HG02981 (cell line): Measurements from ENCODE around the gene RPL13.

Experiments
- ATAC-seq: cut with Tn5 transposase; IDR thresholded peaks from one replicate; pipeline ENCODE4 v1.9.1; 2021; ENCODE audit warnings: mild to moderate bottlenecking, moderate library complexity; ENCODE audit not compliant: unreplicated experiment

RPL13 gene

DNA sequence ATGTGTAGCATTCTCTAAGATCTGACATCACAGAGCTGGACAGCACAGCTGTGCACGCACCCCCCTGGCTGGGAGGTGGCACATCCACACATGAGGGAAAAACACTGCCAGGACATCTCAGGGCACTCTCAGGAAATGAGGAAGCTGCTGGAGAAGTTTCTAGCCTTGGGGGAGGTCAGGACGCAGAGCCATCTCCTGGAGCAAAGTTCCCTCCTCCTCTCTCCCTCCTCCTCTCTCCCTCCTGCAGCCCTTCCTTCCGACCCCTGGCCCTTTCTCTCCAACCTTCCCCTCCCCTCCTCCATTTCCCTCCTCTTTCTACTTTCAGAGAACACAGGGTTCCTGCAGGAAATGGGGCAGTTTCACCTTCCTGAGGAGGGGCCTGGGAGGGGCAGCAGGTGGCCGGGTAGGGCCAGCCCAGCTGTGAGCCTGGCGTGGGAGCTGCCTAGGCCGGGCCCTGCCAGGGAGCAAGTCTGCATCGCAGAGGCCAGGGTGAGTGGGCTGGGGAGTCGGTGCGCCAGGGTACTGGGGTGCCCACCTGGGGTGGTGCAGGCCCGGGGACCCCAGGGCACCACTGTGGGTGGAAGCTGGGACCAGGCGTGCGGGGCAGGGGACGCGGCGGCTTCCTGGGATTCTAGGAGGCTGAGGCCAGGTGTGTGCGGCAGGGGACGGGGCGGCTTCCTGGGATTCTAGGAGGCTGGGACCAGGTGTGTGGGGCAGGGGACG lies 52.9 kb downstream of the RPL13 start, which contains the start of gene DPEP1:
Gene DPEP1 (plus strand): TSS at position 412 of the 723 bp plus-strand sequence. CDS start 16,769 bp downstream, outside the sequence.
- ATAC-seq = no peak

DNA sequence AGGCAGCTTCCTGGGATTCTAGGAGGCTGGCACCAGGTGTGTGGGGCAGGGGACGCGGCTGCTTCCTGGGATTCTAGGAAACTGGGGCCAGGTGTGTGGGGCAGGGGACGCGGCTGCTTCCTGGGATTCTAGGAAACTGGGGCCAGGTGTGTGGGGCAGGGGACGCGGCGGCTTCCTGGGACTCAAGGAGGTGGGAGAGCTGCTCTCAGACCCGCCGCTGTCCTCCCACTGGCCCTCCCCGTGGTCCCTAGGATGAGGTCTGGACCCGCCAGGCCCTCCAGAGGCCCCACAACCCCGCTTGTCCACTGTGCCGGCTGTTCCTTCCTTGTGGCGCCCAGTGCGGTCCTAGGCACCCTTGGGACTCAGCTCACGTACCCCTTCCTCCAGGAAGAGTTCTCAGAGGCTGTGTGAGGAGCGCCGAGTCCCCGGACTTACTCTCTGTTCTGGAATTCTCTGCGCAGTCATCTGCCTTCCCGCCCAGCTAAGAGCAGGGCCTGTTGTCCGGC lies 53.5 kb downstream of the RPL13 start:
- ATAC-seq = no peak
